NCI-H526 treated with DMSO at 0.1 percent for 48 hours (cell line): Measurements from ENCODE around the gene RPS6KA3.
A peak's percentile ranks its signal among the peaks of the same experiment; 100 is the strongest.

Experiments used
- DNase-seq: peaks from one replicate; lab custom pipeline; 2025; lab: John Stamatoyannopoulos, UW

RPS6KA3 gene

GRCh38 chrX:20266810-20267606 lies at the start of gene RPS6KA3:
TSS of gene RPS6KA3 (minus strand) at chrX:20266909. CDS start at chrX:20266632, 277 bp downstream.
- DNase-seq, result peak; percentile 77

GRCh38 chrX:20315140-20315539 lies 48.4 kb upstream of the RPS6KA3 start:
- DNase-seq, result no peak

- DNase-seq, result no peak
Observed at GRCh38 chrX:20313899-20314298, 47.2 kb upstream of the RPS6KA3 start.

- no peak for DNase-seq
Observed at GRCh38 chrX:20312018-20312417, 45.3 kb upstream of the RPS6KA3 start.

GRCh38 chrX:20311505-20311904 lies 44.8 kb upstream of the RPS6KA3 start:
- DNase-seq, result no peak

- DNase-seq, result no peak
Observed at GRCh38 chrX:20309806-20310205, 43.1 kb upstream of the RPS6KA3 start.

GRCh38 chrX:20306668-20307067 lies 40.0 kb upstream of the RPS6KA3 start:
- DNase-seq, result no peak

GRCh38 chrX:20300822-20301221 lies 34.1 kb upstream of the RPS6KA3 start:
- DNase-seq, result no peak

GRCh38 chrX:20294957-20295356 lies 28.2 kb upstream of the RPS6KA3 start:
- DNase-seq, result no peak

- DNase-seq, result no peak
Observed at GRCh38 chrX:20294284-20294683, 27.6 kb upstream of the RPS6KA3 start.

GRCh38 chrX:20285511-20285910 lies 18.8 kb upstream of the RPS6KA3 start:
- no peak for DNase-seq

- DNase-seq, result no peak
Observed at GRCh38 chrX:20284992-20285391, 18.3 kb upstream of the RPS6KA3 start.

- no peak for DNase-seq
Observed at GRCh38 chrX:20284444-20284843, 17.7 kb upstream of the RPS6KA3 start.

- DNase-seq, result no peak
Observed at GRCh38 chrX:20280938-20281337, 14.2 kb upstream of the RPS6KA3 start.

GRCh38 chrX:20274121-20274520 lies 7.4 kb upstream of the RPS6KA3 start:
- DNase-seq, result no peak

GRCh38 chrX:20271730-20272129 lies 5.0 kb upstream of the RPS6KA3 start:
- DNase-seq, result no peak

- DNase-seq, result no peak
Observed at GRCh38 chrX:20271186-20271585, 4.5 kb upstream of the RPS6KA3 start.

GRCh38 chrX:20270562-20270890 lies 3.8 kb upstream of the RPS6KA3 start:
- DNase-seq, result no peak

- no peak for DNase-seq
Observed at GRCh38 chrX:20269848-20270561, 3.3 kb upstream of the RPS6KA3 start.

- no peak for DNase-seq
Observed at GRCh38 chrX:20267931-20268701, 1.4 kb upstream of the RPS6KA3 start.

- no peak for DNase-seq
Observed at GRCh38 chrX:20267607-20267930, 860 bp upstream of the RPS6KA3 start.

- no peak for DNase-seq
Observed at GRCh38 chrX:20265726-20266681, 705 bp downstream of the RPS6KA3 start.
